ENCODE measurements around the gene CYBA. TPM values are rescaled to one million over a fixed set of nuclear protein-coding genes. Genes with fewer than 3 reads are reported as not detected.

CYBA gene
- total and polyA plus RNA-seq, 2 of the 4 experiments (the other 2 are of a cell fraction), result 65.6 to 169 TPM

GRCh38 chr16:88686439-88687253, 35.8 kb upstream of the CYBA start, which contains the start of gene SNAI3:
TSS of gene SNAI3 (minus strand) at chr16:88686507. CDS start at chr16:88686406, 101 bp downstream.
- DNase-seq, result peak; percentile 24
- H3K9ac ChIP-seq (ENCODE audit: low read depth, low read length), result no peak within 1 kb of the TSS
- ChIA-PET CTCF (no interaction called here), POLR2A (ENCODE audit: unreplicated experiment) (no interaction called here)
- no peaks in the 10 kb centered on the region for H3K9me1 ChIP-seq (ENCODE audit: insufficient read depth, low read length)
- peak within 1 kb of the TSS; percentile 33; the same call in 1 of the 2 replicates for H2AK5ac ChIP-seq (ENCODE audit: low read depth, low read length)
- no peaks in the 10 kb centered on the region for H3K36me3 ChIP-seq (ENCODE audit: control insufficient read depth, insufficient read depth, low read length)
- peak within 1 kb of the TSS; percentile 68 for H2AK9ac ChIP-seq (replicated peaks; ENCODE audit: low read depth, low read length, poor library complexity)
- H4K20me1 ChIP-seq (ENCODE audit: insufficient read depth, low read length), result peaks cover 7% of the 10 kb centered on the region; the same call in 1 of the 2 replicates
- no peak within 1 kb of the TSS for H3K4ac ChIP-seq (ENCODE audit: low read depth, low read length)
- H4K91ac ChIP-seq (ENCODE audit: insufficient read depth, low read depth, low read length), result no peak within 1 kb of the TSS
- no TSS peak for BruUV-seq (replicated peaks)
- WGBS, 2 experiments (ENCODE audit: extremely low coverage in 2 of 2, insufficient read length in 1 of 2), result 5% methylated on average over 23 of the region's 65 CpGs; no CpG with 5 or more reads in 1 of the 2 experiments
- no peak within 1 kb of the TSS for H3K27ac ChIP-seq (ENCODE audit: insufficient read depth, low read length)
- no peak within 1 kb of the TSS for H3K18ac ChIP-seq (ENCODE audit: low read depth, low read length)
- no peaks in the 10 kb centered on the region for H3K79me1 ChIP-seq (ENCODE audit: low read depth in 1 of 2, low read length in 2 of 2)
- no peak within 1 kb of the TSS for H2BK120ac ChIP-seq (ENCODE audit: low read depth, low read length)
- no peak within 1 kb of the TSS for H3K14ac ChIP-seq (replicated peaks; ENCODE audit: low read depth, low read length)
- H3K4me1 ChIP-seq (ENCODE audit: control insufficient read depth, insufficient read depth, low read length), result peaks cover 7% of the 10 kb centered on the region; the same call in 1 of the 2 replicates
- no peak within 1 kb of the TSS for H4K5ac ChIP-seq (ENCODE audit: low read depth, low read length)
- H2BK5ac ChIP-seq (ENCODE audit: low read depth, low read length, poor library complexity, severe bottlenecking), result no peak within 1 kb of the TSS
- H4K8ac ChIP-seq (ENCODE audit: low read depth in 2 of 2, low read length in 2 of 2), result no peak within 1 kb of the TSS
- no peak within 1 kb of the TSS for H3K56ac ChIP-seq (ENCODE audit: extremely low read depth, insufficient read depth, low read length)
- peaks cover 40% of the 10 kb centered on the region for H3K27me3 ChIP-seq (ENCODE audit: control insufficient read depth, insufficient read depth, low read length)
- no peak within 1 kb of the TSS for H2BK20ac ChIP-seq (ENCODE audit: low read depth, low read length)
- H2BK15ac ChIP-seq (ENCODE audit: low read depth, low read length), result no peak within 1 kb of the TSS
- peak within 1 kb of the TSS; percentile 43 for H3K4me3 ChIP-seq (ENCODE audit: insufficient read depth, low read depth, low read length)
- peak within 1 kb of the TSS; percentile 91 for H2AFZ ChIP-seq (replicated peaks; ENCODE audit: low read length, poor library complexity)
- in situ Hi-C loops (cut with MboI; ENCODE audit: low sequenced_read_pairs), result no loop called here
- no peaks in the 10 kb centered on the region for H3K9me3 ChIP-seq (ENCODE audit: control insufficient read depth, insufficient read depth, low read length)
- intact Hi-C loops (cut with micrococcal nuclease), result loop anchor here (1.0 kb wide), 1 partner anchor 15 kb away; no protein-coding TSS in a partner anchor
- dilution Hi-C loops (cut with HindIII; ENCODE audit: low sequenced_read_pairs, unreplicated experiment), result no loop called here
- peak; percentile 90 for ATAC-seq (ENCODE audit: low read depth)
- H3K4me2 ChIP-seq (ENCODE audit: low read depth, low read length), result peak within 1 kb of the TSS; percentile 67
- no peak within 1 kb of the TSS for H3K23ac ChIP-seq (ENCODE audit: low read depth, low read length)
- no peak for TF ChIP-seq CEBPB (IDR thresholded peaks at IDR 0.05; ENCODE audit: low read depth, low read length)
- no peak for TF ChIP-seq SMC3 (IDR thresholded peaks at IDR 0.05; ENCODE audit: low read depth, low read length)
- TF ChIP-seq RFX5 (IDR thresholded peaks at IDR 0.05; ENCODE audit: low read depth, low read length), result no peak
- no peak for TF ChIP-seq MXI1 (IDR thresholded peaks at IDR 0.05; ENCODE audit: borderline replicate concordance, low read depth, low read length)
- no peak for TF ChIP-seq FOS (IDR thresholded peaks at IDR 0.05; ENCODE audit: low read depth, low read length)
- no peak for TF ChIP-seq MAFK (IDR thresholded peaks at IDR 0.05; ENCODE audit: low read depth, low read length)
- TF ChIP-seq CHD1 (IDR thresholded peaks at IDR 0.05; ENCODE audit: low read depth, low read length), result no peak
- no peak for TF ChIP-seq USF2 (IDR thresholded peaks at IDR 0.05; ENCODE audit: low read depth, low read length)
- TF ChIP-seq BHLHE40 (IDR thresholded peaks at IDR 0.05; ENCODE audit: low read depth, low read length), result no peak
- no peak for TF ChIP-seq POLR2A (IDR thresholded peaks at IDR 0.05; ENCODE audit: low read depth, low read length)
- TF ChIP-seq MAZ (IDR thresholded peaks at IDR 0.05; ENCODE audit: borderline replicate concordance, low read depth, low read length), result no peak
- no peak for TF ChIP-seq ELK1 (IDR thresholded peaks at IDR 0.05; ENCODE audit: borderline replicate concordance, low read depth, low read length)
- no peak for TF ChIP-seq NFE2L2 (IDR thresholded peaks at IDR 0.05; ENCODE audit: low read depth, low read length)
- TF ChIP-seq RAD21 (IDR thresholded peaks at IDR 0.05; ENCODE audit: low read length), result no peak
- TF ChIP-seq RCOR1 (IDR thresholded peaks at IDR 0.05; ENCODE audit: insufficient replicate concordance, low read length), result no peak

Data from IMR-90 (cell line).